Esophagus squamous epithelium (tissue), 5 donors: ENCODE measurements around the gene ATP8A2. TPM values are rescaled to one million over a fixed set of nuclear protein-coding genes. Genes with fewer than 3 reads are reported as not detected.
"Not testable (repeated sequence)": the region's sequence is repeated elsewhere in the genome, so short reads cannot be mapped to it uniquely, and the experiment has no call there.

ENCODE experiments used
- DNase-seq: peaks from one replicate; lab custom pipeline; 2025; lab: John Stamatoyannopoulos, UW
- H3K27ac ChIP-seq, 4 donors: fragments of 200-600 bp; sonication (generic); one replicate each; pipeline ENCODE4 v1.5.1; 2016 to 2019; ENCODE audit warnings: mild to moderate bottlenecking in 1 of 4
- H3K27me3 ChIP-seq, 4 donors: fragments of 200-600 bp; sonication (generic); 1 replicate in 3 of 4; 2 replicates in 1 of 4; pipeline versions ENCODE4 v1.5.1 to v1.6.0; 2017 to 2021; ENCODE audit warnings: antibody characterized with exemption in 1 of 4
- H3K36me3 ChIP-seq, 3 donors: fragments of 200-600 bp; sonication (generic); one replicate each; pipeline ENCODE4 v1.5.1; 2016 to 2019
- H3K4me1 ChIP-seq, 3 donors: fragments of 200-600 bp; sonication (generic); one replicate each; pipeline ENCODE4 v1.5.1; 2017 to 2019
- H3K4me3 ChIP-seq, 4 donors: fragments of 200-600 bp; sonication (generic); 1 replicate in 3 of 4; 2 replicates in 1 of 4; pipeline ENCODE4 v1.5.1; 2016 to 2019; ENCODE audit warnings: mild to moderate bottlenecking in 2 of 4, moderate library complexity in 1 of 4
- H3K9me3 ChIP-seq, 3 donors: fragments of 200-600 bp; sonication (generic); one replicate each; pipeline ENCODE4 v1.5.1; 2016 to 2019
- CTCF ChIP-seq, 6 experiments: fragments of 450-650 bp in 4 of 6; fragments of 200-600 bp in 2 of 6; sonication (generic) in 2 of 6; IDR thresholded peaks; one replicate each; pipeline ENCODE4 v1.5.1; 2016 to 2019; ENCODE audit warnings: antibody characterized with exemption in 6 of 6, mild to moderate bottlenecking in 4 of 6, moderate library complexity in 4 of 6
- POLR2A ChIP-seq, 4 donors: fragments of 450-650 bp; IDR thresholded peaks; one replicate each; pipeline ENCODE4 v1.6.1; 2017; ENCODE audit warnings: antibody characterized with exemption in 4 of 4, mild to moderate bottlenecking in 4 of 4, moderate library complexity in 3 of 4
- WGBS, 2 donors: methylation state at CpG; one replicate each; pipeline ENCODE4 v1.1.5; 2018; 5-methylcytosine and 5-hydroxymethylcytosine counted together
- intact Hi-C: fragments of 100-400 bp; cut with DNase I; formaldehyde crosslinking; loops from one replicate; pipeline ENCODE4 v1.15.0; 2022
- total RNA-seq, 4 donors: library from RNA; depleted of rRNA; stranded (reverse); fragments of >200 nt; gene quantifications; one replicate each; pipeline ENCODE4 v1.1.0, GENCODE V29; 2016
- donor health status: DM: yes; HTN: yes; CAD: no.

ATP8A2 gene
- total RNA-seq, 4 donors from 2014 or later, result not detected

- Histone ChIP-seq H3K4me1 (no peaks in the 10 kb centered on the region), H3K4me3 (no peak overlapping the region), H3K9me3 (no peaks in the 10 kb centered on the region), H3K36me3 (no peaks in the 10 kb centered on the region), H3K27me3 (peaks cover 0 to 18% (median 0%) of the 10 kb centered on the region in 4 donors), H3K27ac (no peak overlapping the region)
- DNase-seq, result no peak
- intact Hi-C loops, result no loop called here
- TF ChIP-seq POLR2A (IDR thresholded peaks at IDR 0.05) (no peak), CTCF (IDR thresholded peaks at IDR 0.05) (no peak)
- 92% methylated on average over 3 of the region's 4 CpGs; no CpG with 5 or more reads in 1 of the 2 donors for WGBS, 2 donors
Measured at GRCh38 chr13:25353344-25353743, 18.4 kb upstream of the ATP8A2 start.

GRCh38 chr13:25354377-25354776, 17.4 kb upstream of the ATP8A2 start:
- 76 to 91% methylated on average over 4 to 6 of the region's 6 CpGs for WGBS, 2 donors
- no peak for DNase-seq
- no peak overlapping the region for H3K4me3 ChIP-seq

GRCh38 chr13:25360443-25360842, 11.3 kb upstream of the ATP8A2 start:
- H3K9me3 ChIP-seq, H3K27me3 ChIP-seq, H3K4me1 ChIP-seq, intact Hi-C loops, DNase-seq, H3K36me3 ChIP-seq, H3K27ac ChIP-seq, H3K4me3 ChIP-seq: not testable (repeated sequence)
- 91 to 96% methylated on average over 6 of the region's 6 CpGs for WGBS, 2 donors

More at GRCh38 chr13:25354377-25354776, 17.4 kb upstream of the ATP8A2 start:
- no peak overlapping the region for H3K27ac ChIP-seq
- intact Hi-C loops, result no loop called here
- peaks cover 0 to 18% (median 0%) of the 10 kb centered on the region in 4 donors for H3K27me3 ChIP-seq
- TF ChIP-seq POLR2A (IDR thresholded peaks at IDR 0.05) (no peak), CTCF (IDR thresholded peaks at IDR 0.05) (no peak)
- no peaks in the 10 kb centered on the region for H3K4me1 ChIP-seq
- no peaks in the 10 kb centered on the region for H3K9me3 ChIP-seq
- no peaks in the 10 kb centered on the region for H3K36me3 ChIP-seq

GRCh38 chr13:25365720-25366235, 6.0 kb upstream of the ATP8A2 start:
- 93% methylated on average over 29 to 31 of the region's 32 CpGs for WGBS, 2 donors
- no peaks in the 10 kb centered on the region for H3K36me3 ChIP-seq
- H3K27me3 ChIP-seq, result peaks cover 0 to 46% (median 0%) of the 10 kb centered on the region in 4 donors
- intact Hi-C loops, result no loop called here
- H3K4me3 ChIP-seq, result no peak overlapping the region
- TF ChIP-seq CTCF (IDR thresholded peaks at IDR 0.05), result no peak
- TF ChIP-seq POLR2A (IDR thresholded peaks at IDR 0.05), result no peak
- H3K4me1 ChIP-seq, result no peaks in the 10 kb centered on the region
- no peaks in the 10 kb centered on the region for H3K9me3 ChIP-seq
- no peak overlapping the region for H3K27ac ChIP-seq
- no peak for DNase-seq

- DNase-seq, result no peak
- intact Hi-C loops, result no loop called here
- 44 to 70% methylated on average over 13 to 18 of the region's 20 CpGs for WGBS, 2 donors
Measured at GRCh38 chr13:25371158-25371874, 458 bp upstream of the ATP8A2 start.

More at GRCh38 chr13:25371158-25371874, 458 bp upstream of the ATP8A2 start:
- no peak for TF ChIP-seq POLR2A (IDR thresholded peaks at IDR 0.05)
- TF ChIP-seq CTCF (IDR thresholded peaks at IDR 0.05), result no peak
- Histone ChIP-seq H3K27me3 (peaks cover 4 to 90% (median 9%) of the 10 kb centered on the region in 4 donors), H3K9me3 (no peaks in the 10 kb centered on the region), H3K4me1 (peaks cover 0 to 15% (median 10%) of the 10 kb centered on the region in 3 donors), H3K27ac (no peak overlapping the region), H3K36me3 (no peaks in the 10 kb centered on the region), H3K4me3 (peak overlapping the region in 2 of 4 donors; percentile 41 to 58)
